Activated CD4-positive, alpha-beta T cell treated with anti-CD3 and anti-CD28 coated beads, Interleukin-2, amount 50 U/mL, for 48 hours (primary cell): Measurements from ENCODE around the gene TBC1D10A.

Source experiments
- DNase-seq, 2 experiments: peaks; one replicate each; pipeline ENCODE4 v3.0.0-alpha.2; 2020

TBC1D10A gene

GRCh38 chr22:30297991-30298701 is 28.6 kb downstream of the TBC1D10A start:
- DNase-seq, result no peak

- no peak for DNase-seq
Measured at GRCh38 chr22:30297276-30297990, 29.3 kb downstream of the TBC1D10A start.

- no peak for DNase-seq
Measured at GRCh38 chr22:30296833-30297232, 29.9 kb downstream of the TBC1D10A start.

- DNase-seq, result no peak
Measured at GRCh38 chr22:30296324-30296723, 30.4 kb downstream of the TBC1D10A start.

DNA sequence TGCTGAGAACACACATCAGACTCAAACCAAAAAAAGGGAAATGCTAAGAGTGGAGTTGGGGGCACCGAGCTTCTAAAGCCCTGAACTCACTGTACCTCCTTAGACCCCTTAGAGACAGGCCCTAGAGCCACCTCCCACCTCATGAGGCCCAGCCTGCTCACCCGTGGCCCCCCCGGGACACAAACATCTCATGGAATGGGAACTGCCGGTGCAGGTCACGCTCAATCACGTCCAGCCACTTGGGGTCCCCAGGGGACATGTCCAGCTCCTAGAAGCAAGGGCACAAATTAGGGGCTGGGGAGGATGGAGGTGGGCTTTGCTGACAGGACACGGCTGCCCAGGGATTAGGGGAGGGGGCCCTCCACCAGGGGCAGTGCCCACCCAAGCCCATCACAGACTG is 31.2 kb downstream of the TBC1D10A start:
- DNase-seq, result no peak

GRCh38 chr22:30294830-30295229 is 31.9 kb downstream of the TBC1D10A start:
- no peak for DNase-seq

GRCh38 chr22:30294066-30294465 is 32.7 kb downstream of the TBC1D10A start:
- no peak for DNase-seq

DNA sequence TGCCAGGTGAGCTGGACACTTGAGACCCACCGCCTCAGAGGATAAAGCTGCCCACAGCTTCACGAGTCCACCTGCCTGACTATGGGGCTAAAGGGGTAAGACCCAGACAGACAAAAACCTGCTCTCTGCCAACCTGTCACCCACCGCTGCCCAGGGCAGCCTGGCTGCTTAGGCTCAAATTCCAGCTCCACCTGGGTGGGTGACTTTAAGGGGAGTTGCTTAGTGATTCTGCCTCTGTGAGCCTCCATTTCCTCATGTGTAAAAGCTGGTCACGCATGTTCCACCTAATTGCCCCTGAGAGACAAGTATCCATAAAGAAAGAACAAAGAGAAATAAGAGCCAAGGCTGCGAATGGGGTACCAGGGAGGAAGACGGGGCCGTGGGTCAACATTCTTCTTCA is 33.7 kb downstream of the TBC1D10A start:
- DNase-seq, result no peak

- DNase-seq, result no peak
Measured at GRCh38 chr22:30292069-30292970, 34.4 kb downstream of the TBC1D10A start.

DNA sequence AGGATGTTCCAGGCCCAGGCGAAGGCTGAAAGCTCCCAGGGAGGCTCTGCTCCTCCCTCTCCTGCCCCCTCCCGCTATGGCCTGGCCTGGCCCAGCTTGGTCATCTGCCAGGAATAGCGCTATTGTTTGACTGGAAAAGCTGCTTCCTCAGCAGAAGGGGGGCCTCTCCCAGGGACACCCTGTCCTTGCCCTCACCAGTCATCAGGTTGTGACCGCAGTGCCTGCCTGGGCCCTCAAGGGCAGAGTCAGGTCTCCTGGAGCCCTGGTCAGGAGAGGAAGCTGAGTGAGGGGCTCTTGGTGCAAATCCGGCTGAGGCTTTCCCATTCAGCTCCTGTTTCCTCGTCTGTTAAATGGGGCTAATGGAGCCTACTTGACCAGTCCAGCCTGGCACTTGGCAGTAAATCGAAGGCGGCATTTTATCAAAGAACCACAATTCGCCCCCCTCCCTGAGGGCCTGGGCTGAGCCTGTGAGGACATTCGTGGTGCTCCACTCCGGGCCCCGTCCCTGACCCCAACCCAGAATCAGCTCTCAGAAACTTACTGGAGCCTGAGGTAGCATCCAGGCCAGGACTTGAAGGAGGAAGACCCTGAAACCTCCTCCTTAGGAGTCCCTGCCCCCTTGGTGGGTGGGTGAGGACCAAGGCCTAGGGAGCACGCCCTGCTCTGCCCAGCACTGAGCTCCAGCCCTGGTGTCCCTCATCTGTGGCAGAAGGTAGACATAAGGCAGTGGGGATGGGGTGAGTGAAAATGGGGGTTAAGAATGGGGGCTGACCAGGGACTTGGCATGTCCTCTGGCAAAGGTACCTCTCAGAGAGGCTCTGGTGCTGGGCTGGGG is 35.5 kb downstream of the TBC1D10A start:
- DNase-seq, result no peak

DNA sequence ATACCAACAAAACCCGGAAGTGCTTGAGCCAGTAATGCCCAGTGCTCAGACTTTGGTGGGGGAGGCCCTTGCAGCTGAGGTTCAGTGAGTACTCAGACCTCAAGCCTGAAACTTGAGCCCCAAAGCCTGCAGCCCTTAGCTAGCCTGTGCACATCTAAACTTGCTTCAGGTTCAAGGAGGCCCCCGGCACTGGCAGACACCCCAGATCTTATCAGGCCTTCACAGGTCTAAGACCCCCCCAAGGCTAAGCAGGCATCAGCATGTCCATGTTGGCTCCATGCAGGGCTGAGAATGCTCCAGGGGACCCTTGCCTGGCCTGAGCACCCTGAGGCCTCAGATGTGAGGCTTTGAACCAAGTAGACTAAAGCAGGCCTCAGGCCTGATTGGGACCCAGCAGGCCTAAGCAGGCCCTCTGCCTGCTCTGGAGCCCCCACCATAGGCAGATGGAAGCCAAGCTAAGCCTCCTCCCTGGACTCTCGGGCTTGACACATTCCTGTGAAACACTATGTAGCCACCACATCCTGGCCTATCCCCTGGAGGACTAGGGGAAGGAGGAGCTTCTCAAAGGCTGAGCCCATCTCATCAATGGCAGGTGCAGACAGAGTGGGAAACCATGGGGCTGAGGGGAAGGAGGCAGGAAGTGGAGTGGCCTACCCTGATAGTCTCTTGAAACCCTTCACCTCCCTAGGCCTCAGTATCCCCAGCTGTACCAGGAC is 36.2 kb downstream of the TBC1D10A start:
- no peak for DNase-seq

DNA sequence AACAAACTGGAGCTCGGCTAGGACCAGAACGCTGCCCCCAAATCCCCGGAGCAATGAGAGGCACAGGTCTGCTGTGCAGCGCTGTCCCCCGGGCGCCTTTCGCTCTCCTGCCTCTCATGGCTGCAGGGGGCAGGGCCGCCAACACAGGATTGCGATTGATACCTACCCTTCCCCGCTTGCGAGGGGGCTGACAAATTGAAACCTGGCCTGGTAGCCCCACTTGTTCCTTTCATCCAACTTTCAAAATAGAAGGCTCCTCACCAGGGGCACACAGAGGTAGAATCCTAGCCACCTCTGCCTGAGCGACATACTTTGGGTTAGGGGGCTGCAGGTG is 36.8 kb downstream of the TBC1D10A start:
- DNase-seq, result no peak

- peak; percentile 97 to 98 for DNase-seq
Measured at GRCh38 chr22:30289141-30289979, 37.4 kb downstream of the TBC1D10A start, which contains the start of gene CASTOR1. Gene CASTOR1 (minus strand): TSS chr22:30289505. CDS start chr22:30289497, 8 bp downstream.

GRCh38 chr22:30288419-30289140 is 38.2 kb downstream of the TBC1D10A start:
- no peak for DNase-seq

DNA sequence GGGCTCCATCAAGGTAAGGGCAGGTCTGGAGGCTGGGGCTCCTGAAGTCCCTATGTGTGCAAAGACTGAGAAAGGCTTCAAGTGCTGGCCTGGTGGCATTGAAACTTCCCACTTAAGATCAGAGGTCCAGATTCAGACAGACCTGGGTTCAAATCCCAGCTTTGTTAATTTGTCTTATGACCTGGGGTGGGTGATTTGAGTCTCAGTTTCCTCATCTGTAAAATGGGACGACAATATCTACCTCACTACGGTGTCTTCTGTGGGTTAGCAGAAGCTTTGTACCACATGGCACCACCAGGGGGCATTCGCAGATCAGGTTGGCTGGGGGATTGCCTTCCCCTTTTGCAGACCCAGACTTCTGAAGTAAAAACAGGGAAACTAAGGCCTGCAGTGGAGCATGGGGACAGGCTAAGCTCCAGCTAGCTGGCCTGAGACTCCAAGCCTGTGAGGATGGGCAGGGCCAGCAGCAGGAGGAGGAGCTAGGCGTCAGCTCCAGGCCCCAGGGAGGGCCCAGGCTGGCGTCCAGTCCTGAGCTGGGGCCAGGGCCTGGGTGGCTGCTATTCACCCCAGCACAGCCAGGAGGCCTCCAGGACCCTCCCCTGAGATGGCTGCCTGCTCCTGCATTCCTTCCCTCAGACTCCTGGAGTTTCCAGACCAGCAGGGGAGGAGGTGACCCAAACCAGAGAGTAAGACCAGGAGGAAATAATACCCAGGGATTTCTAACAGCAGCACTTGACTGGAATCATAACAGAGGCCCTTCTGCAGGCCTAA is 38.9 kb downstream of the TBC1D10A start:
- peak; percentile 93 to 96 for DNase-seq

DNA sequence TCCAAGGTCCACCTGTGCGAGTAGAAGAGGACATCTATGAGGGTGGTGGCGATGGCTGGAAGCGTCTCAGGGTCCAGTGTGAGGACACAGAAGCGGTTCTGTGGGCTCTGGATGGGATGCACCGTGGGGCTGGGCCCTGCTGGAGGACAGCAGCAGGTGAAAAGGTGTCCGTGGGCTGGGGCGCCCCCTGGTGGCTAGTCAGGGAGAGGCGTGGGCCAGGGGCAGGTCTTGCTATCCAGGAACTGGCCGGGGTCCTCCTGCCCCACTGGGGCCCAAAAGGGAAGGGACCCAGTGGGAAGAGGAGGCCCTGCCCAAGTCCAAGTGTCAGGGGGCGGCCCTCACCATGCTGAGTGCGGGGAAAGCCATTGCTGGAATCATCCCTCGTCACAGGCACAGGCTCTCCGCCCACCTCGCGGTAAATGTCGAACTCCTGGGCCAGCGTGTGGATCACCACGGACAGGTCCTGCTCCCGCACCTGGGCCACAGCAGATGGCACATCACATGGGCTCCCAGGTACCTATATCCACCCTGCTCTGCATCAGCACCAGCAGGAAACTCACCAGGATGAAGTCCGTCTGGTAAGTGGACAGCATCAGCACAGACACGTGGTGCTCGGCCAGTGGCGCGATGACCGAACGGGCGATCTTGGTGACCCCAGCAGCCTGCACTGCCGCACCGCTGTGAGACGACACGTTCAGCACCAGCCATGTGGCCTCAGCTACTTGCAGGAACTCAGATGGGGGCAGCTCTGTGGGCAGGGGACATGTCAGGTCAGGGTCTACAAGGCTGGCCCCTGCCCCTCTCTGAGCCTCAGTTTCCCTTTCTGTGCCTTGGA is 39.7 kb downstream of the TBC1D10A start:
- DNase-seq, result peak; percentile 92 to 94

DNA sequence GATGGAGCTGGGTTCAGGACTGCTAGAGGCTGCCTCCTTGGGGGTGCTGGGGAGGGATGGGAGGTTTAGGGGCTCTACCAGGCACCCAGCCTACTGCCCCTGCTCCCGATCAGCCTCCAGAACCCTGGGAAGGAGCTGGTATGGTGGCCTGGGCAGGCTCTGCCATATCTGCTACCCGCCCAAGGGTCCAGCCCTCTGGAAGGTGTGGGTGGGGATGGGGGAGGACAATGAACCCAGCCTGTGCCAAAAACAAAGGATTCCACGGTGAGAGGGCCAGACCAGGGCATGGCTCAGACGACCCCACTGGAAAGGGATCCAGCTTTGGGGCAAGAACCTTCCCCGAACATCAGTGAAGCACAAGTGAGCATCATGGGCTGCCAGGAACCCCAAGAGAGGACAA is 40.4 kb downstream of the TBC1D10A start:
- no peak for DNase-seq

DNA sequence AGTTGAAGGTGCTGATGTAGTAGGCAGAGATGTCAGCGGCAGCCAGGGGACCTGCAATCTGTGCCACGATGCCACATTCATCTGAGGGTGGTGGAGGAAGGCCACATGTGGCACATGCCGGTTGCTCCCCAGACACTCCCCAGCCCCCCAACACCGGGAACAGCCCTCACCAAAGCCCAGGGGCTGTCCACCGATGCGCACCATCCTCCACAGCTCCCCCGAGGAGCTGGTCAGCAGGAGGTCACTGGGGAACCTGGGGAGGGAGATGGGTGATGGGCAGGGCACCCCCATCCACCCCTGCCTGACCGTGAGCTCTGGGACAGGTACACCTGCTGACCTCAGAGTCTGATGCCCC is 40.9 kb downstream of the TBC1D10A start:
- DNase-seq, result no peak
